ENCODE results near the gene TLX2. TPM values are rescaled to one million over a fixed set of nuclear protein-coding genes. Genes with fewer than 3 reads are reported as not detected.
"Not testable (repeated sequence)": the region's sequence is repeated elsewhere in the genome, so short reads cannot be mapped to it uniquely, and the experiment has no call there.

Gene TLX2
- total RNA-seq, 6 donors from 2014 or later, result 0.26 to 2.6 TPM; not detected in 4

GRCh38 chr2:74482801-74483674, 31.2 kb upstream of the TLX2 start, which contains the start of the genes CCDC142 and TTC31:
Gene CCDC142, minus strand, starts transcription at chr2:74482998. Its CDS starts 161 bp downstream, at chr2:74482837.
Gene TTC31, plus strand, starts transcription at chr2:74483081. Its CDS starts 15 bp downstream, at chr2:74483096.
- Histone ChIP-seq H3K9me3 (no peaks in the 10 kb centered on the region), H3K4me3 (peak within 1 kb of the TSS; percentile 50 to 84 (median 72)), H3K27me3 (no peaks in the 10 kb centered on the region), H3K36me3 (peaks cover 0 to 49% (median 18%) of the 10 kb centered on the region in 4 donors), H3K27ac (peak within 1 kb of the TSS; percentile 82 to 93 (median 90)), H3K4me1 (peaks cover 22 to 34% (median 25%) of the 10 kb centered on the region in 4 donors)
- DNase-seq (peak; percentile 86 to 95), ATAC-seq (ENCODE audit: low FRiP score in 2 of 2) (peak; percentile 99)
- no peak for TF ChIP-seq EP300 (IDR thresholded peaks at IDR 0.05)
- peak in 3 of 4 donors; percentile 22 to 68 (median 27) for TF ChIP-seq POLR2A (IDR thresholded peaks at IDR 0.05)
- TF ChIP-seq CTCF (IDR thresholded peaks at IDR 0.05), result peak; percentile 77 to 94 (median 89)
- peak; percentile 84 to 87 for TF ChIP-seq POLR2AphosphoS5 (IDR thresholded peaks at IDR 0.05)
- WGBS, 2 donors, result 2% methylated on average over 26 to 34 of the region's 50 CpGs

GRCh38 chr2:74483675-74484164, 30.5 kb upstream of the TLX2 start:
- WGBS, 2 donors, result 85 to 89% methylated on average over 19 of the region's 19 CpGs
- Histone ChIP-seq H3K36me3 (peaks cover 0 to 47% (median 20%) of the 10 kb centered on the region in 4 donors), H3K4me1 (peaks cover 22 to 34% (median 25%) of the 10 kb centered on the region in 4 donors), H3K4me3 (peak overlapping the region; percentile 50 to 84 (median 72)), H3K27ac (peak overlapping the region in 2 of 4 donors; percentile 90 to 93)
- DNase-seq; ATAC-seq (ENCODE audit: low FRiP score in 2 of 2); H3K9me3 ChIP-seq; H3K27me3 ChIP-seq: not testable (repeated sequence)

- no peak overlapping the region for H3K4me3 ChIP-seq
- H3K27ac ChIP-seq, result no peak overlapping the region
- H3K36me3 ChIP-seq, result peaks cover 8 to 52% (median 27%) of the 10 kb centered on the region in 4 donors
- peaks cover 17 to 24% (median 18%) of the 10 kb centered on the region in 4 donors for H3K4me1 ChIP-seq
- ATAC-seq (ENCODE audit: low FRiP score in 2 of 2), result no peak
- H3K27me3 ChIP-seq, result no peaks in the 10 kb centered on the region
- 96 to 100% methylated on average over 2 of the region's 2 CpGs for WGBS, 2 donors
- DNase-seq, result no peak
- no peaks in the 10 kb centered on the region for H3K9me3 ChIP-seq
- TF ChIP-seq POLR2A (IDR thresholded peaks at IDR 0.05), result no peak
These were observed 28.1 kb upstream of the TLX2 start for GRCh38 chr2:74486141-74486540.

- 92 to 94% methylated on average over 9 of the region's 9 CpGs for WGBS, 2 donors
- ATAC-seq (ENCODE audit: low FRiP score in 2 of 2) (no peak), DNase-seq (no peak)
These were observed 25.4 kb upstream of the TLX2 start for GRCh38 chr2:74488643-74489481.

More at GRCh38 chr2:74488643-74489481, 25.4 kb upstream of the TLX2 start:
- H3K36me3 ChIP-seq, result peaks cover 30 to 79% (median 55%) of the 10 kb centered on the region in 4 donors
- no peak overlapping the region for H3K4me3 ChIP-seq
- TF ChIP-seq POLR2A (IDR thresholded peaks at IDR 0.05) (no peak), EP300 (IDR thresholded peaks at IDR 0.05) (no peak), POLR2AphosphoS5 (IDR thresholded peaks at IDR 0.05) (no peak), CTCF (IDR thresholded peaks at IDR 0.05) (no peak)
- H3K4me1 ChIP-seq, result peaks cover under 1 to 6% (median 2%) of the 10 kb centered on the region in 4 donors
- no peaks in the 10 kb centered on the region for H3K9me3 ChIP-seq
- H3K27me3 ChIP-seq, result no peaks in the 10 kb centered on the region
- H3K27ac ChIP-seq, result no peak overlapping the region
